Neural progenitor cell (in vitro differentiated cells): ENCODE measurements around the gene DPP3.

Source experiments
- CTCF ChIP-seq: fragments of 200-600 bp; sonication (generic); IDR thresholded peaks from 2 replicates; pipeline ENCODE4 v1.5.1; 2017; ENCODE audit warnings: antibody characterized with exemption, mild to moderate bottlenecking
- EZH2phosphoT487 ChIP-seq: fragments of 200-600 bp; sonication (generic); IDR thresholded peaks from 2 replicates; pipeline ENCODE4 v1.6.1; 2017; ENCODE audit warnings: antibody characterized with exemption

GRCh38 chr11:66438504-66439466 lies 41.4 kb upstream of the DPP3 start, which contains the start of gene MRPL11:
- peak; percentile 68 for TF ChIP-seq CTCF
- TF ChIP-seq EZH2phosphoT487 = no peak
